D341Med (cell line): Measurements from ENCODE around the gene GCH1.
"Not testable (repeated sequence)": the region's sequence is repeated elsewhere in the genome, so short reads cannot be mapped to it uniquely, and the experiment has no call there.

Source experiments
- DNase-seq: peaks from one replicate; pipeline ENCODE4 v3.0.0; 2012; ENCODE audit warnings: low spot score

GCH1 gene

GRCh38 chr14:54908190-54908589 is 5.6 kb upstream of the GCH1 start:
- DNase-seq: no peak

GRCh38 chr14:54906075-54906474 is 3.4 kb upstream of the GCH1 start:
- DNase-seq: no peak

GRCh38 chr14:54902143-54902520 is 494 bp downstream of the GCH1 start:
- peak; percentile 72 for DNase-seq

DNA sequence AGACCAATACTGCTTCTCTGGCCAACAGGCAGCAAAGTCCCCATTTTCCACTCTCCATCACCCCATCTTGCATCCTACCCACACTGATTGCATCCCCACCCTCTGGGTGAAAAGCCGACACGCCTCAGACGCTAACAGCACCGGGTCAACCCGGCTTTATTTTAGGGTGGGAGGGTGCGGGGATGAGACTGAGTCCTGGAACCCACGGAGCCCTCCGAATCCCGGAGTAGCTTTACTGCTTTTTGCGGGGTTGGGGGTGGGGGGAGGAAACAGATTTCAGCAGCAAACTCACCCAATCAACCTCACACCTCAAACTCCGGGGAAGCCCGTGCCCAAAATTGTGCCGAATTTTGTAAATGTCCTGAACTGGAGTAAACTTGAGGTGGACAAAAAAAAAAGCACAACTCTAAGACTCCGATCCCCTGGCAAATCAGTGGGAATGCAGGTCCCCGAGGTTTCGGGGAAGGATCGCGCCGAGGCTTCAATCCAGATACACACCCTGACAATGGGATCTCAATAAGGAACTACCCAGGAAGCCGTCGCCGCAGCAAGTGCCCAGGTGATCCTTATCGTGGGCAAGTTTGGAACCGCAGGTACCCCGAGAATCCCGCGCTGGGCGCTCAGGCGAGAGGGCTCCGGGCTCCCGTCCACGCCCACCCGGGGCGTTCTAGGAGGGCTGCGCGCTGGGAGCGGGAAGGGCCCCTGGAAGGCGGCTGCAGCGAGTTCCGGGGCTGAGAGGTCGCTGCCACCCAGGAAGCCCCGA is 1.1 kb downstream of the GCH1 start:
- no peak for DNase-seq

- DNase-seq: no peak
Observed at GRCh38 chr14:54899573-54899972, 3.1 kb downstream of the GCH1 start.

DNA sequence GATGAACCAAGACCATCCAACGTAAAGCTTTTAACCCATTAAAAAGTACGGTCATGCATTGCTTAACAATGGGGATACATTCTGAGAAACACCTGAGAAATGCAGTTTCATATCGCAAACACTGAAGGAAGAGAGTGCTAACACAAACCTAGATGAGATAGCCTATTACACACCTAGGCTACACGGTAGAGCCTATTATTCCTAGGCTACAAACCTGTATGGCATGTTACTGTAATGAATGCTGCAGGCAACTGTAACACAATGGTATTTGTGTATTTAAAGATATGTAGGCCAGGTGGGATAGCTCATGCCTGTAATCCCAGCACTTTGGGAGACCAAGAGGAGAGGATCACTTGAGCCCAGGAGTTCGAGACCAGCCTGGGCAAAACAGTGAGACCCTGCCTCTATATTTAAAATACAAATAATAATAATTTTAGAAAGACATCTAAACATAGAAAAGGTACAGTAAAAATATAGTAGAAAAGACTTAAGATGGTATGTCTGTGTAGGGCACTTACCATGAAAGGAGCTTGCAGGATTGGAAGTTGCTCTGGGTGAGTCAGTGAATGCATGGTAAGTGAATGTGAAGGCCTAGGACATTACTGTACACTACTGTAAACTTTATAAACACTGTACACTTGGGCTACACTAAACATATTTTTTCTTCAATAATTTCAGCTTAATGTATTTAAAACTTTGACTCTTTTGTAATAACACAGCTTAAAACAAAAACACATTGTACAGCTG is 4.6 kb downstream of the GCH1 start:
- not testable (repeated sequence) for DNase-seq

- no peak for DNase-seq
Observed at GRCh38 chr14:54895683-54896082, 6.9 kb downstream of the GCH1 start.

DNA sequence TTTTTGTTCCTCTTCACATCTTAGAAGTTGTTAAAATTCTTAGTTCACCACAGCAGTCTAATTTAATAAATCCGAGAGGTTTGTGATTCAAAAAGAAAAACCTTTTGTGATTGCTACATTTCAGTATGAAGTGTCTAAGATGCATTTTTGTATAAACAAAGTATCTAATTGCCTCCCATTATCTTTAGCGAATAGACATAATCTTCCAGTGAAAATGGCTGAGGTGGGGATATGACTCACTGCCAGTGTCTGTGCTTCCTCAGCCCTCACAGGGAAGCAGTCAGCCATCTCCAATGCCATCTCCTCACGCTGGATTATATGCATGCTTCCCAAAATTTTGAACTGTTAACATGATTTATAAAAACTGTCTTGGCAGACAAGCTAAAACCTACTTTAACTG is 7.6 kb downstream of the GCH1 start:
- no peak for DNase-seq

- DNase-seq: peak; percentile 57
Observed at GRCh38 chr14:54893151-54893760, 9.4 kb downstream of the GCH1 start.

- no peak for DNase-seq
Observed at GRCh38 chr14:54891471-54892245, 11.0 kb downstream of the GCH1 start.

DNA sequence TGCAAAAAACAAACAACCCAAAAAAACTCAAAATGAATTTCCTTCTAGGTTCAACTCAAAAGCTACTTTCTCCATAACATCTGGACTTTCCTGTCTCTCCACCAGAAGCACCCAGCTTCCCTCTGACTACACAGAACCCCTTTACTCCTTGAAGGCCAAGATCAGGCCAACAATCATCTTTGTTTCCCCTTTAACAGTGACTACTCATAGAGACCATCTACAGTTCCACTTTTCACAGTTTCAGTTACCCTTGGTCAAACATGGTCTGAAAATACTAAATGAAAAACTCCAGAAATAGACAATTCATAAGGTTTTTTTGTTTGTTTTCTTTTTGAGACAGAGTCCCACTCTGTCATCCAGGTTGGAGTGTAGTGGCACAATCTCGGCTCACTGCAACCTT is 11.8 kb downstream of the GCH1 start:
- no peak for DNase-seq

- no peak for DNase-seq
Observed at GRCh38 chr14:54889919-54890318, 12.7 kb downstream of the GCH1 start.

- no peak for DNase-seq
Observed at GRCh38 chr14:54882521-54882920, 20.1 kb downstream of the GCH1 start.

GRCh38 chr14:54881761-54882401 is 20.7 kb downstream of the GCH1 start:
- no peak for DNase-seq

DNA sequence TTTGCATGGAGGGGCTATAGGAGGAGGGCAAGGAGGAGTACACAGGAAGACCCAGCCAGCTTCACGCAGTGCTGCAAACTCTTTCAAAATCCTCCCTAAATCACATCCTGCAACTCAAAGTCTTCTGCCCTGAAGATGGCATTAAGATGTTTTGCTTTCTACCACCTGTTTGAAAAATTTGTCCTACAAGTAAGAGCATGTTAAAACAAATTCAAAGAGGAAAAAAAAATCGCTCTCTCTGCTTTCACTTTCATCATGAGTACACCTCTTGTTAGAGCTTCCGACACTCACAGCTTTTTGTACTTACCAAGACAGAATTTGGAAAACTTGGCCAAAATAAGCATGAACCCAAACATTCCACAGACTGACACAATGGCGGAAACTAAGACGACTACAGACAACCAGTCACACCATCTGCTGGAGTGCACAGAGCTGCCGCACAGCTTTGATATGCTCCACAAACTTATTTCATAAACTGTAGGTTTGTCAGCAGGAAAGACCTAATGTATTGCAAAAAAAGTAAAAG is 21.3 kb downstream of the GCH1 start:
- no peak for DNase-seq

GRCh38 chr14:54877703-54878021 is 25.0 kb downstream of the GCH1 start:
- no peak for DNase-seq

DNA sequence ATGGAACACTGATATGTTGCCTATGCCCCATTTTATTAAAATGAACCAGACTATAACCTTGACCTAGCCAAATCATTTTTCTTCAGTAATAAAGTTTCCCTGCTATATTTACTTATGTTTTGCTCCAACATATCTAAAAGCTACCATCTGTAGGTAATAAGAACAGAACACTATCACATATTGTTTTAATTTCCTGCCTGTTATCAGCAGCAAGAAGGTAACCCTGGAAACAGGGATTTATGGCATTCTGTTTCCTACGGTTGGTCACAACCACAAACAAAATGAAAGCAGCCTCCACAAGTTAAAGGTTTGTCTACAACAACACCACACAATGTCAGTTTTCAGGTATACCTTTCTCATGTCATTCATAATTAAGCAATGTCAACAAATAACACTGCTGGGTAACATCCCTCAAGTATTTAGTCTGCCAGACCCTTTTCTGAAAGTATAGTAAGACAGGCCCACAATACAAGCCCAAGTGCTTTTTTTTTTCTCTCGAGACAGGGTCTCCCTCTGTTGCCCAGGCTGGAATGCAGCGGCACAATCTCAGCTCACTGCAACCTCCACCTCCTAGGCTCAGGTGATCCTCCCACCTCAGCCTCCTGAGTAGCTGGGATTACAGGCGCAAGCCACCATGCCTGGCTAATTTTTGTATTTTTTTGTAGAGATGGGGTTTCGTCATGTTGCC is 25.5 kb downstream of the GCH1 start:
- no peak for DNase-seq

DNA sequence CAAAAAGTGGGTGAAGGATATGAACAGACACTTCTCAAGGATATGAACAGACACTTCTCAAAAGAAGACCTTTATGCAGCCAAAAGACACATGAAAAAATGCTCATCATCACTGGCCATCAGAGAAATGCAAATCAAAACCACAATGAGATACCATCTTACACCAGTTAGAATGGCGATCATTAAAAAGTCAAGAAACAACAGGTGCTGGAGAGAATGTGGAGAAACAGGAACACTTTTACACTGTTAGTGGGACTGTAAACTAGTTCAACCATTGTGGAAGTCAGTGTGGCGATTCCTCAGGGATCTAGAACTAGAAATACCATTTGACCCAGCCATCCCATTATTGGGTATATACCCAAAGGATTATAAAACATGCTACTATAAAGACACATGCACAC is 27.0 kb downstream of the GCH1 start:
- DNase-seq: not testable (repeated sequence)

- not testable (repeated sequence) for DNase-seq
Observed at GRCh38 chr14:54870154-54871090, 32.2 kb downstream of the GCH1 start.

- DNase-seq: no peak
Observed at GRCh38 chr14:54867011-54867410, 35.6 kb downstream of the GCH1 start.
